Measurements from ENCODE around the gene SPN.

Gene SPN

DNA sequence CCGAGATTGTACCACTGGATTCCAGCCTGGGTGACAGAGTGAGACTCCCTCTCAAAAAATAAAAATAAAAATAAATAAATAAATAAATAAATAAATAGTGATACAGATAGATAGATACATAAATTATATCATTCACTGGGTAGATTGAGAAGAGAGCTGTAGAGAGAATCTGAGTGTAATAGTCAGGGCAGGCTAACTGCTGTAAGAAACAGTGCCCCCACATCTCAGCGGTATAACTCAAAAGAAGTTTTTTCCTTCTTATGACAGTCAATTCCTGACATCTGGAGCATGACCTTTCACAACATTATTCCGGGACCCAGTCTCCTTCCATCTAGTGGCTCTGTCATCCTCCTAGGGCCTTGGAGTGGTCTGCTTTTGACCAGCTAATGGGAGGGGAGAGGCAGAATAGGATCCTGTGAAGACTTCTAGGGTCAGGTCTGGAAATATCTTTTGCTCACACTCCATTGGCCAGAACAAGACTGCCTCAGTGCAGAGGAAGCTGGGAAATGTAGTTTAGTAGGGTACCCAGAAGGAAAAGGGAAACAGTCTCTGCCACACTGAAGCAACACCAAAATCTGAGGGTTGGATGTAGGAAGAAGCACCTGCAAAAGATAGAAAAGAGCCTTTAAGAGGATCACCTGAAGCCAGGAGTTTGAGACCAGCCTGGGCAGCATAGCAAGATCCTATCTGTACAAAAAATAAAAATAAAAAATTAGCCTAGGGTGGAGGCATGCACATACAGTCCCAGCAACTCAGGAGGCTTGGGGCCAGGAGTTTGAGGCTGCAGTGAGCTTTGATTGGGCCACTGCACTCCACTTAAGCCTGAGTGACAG lies 13.0 kb downstream of the SPN start:
- in situ Hi-C loops (cut with MboI; ENCODE audit: low sequenced_read_pairs): loop anchor here (25.0 kb wide), 1 partner anchor 361 kb away; the partner anchor contains the start of gene TLCD3B

DNA sequence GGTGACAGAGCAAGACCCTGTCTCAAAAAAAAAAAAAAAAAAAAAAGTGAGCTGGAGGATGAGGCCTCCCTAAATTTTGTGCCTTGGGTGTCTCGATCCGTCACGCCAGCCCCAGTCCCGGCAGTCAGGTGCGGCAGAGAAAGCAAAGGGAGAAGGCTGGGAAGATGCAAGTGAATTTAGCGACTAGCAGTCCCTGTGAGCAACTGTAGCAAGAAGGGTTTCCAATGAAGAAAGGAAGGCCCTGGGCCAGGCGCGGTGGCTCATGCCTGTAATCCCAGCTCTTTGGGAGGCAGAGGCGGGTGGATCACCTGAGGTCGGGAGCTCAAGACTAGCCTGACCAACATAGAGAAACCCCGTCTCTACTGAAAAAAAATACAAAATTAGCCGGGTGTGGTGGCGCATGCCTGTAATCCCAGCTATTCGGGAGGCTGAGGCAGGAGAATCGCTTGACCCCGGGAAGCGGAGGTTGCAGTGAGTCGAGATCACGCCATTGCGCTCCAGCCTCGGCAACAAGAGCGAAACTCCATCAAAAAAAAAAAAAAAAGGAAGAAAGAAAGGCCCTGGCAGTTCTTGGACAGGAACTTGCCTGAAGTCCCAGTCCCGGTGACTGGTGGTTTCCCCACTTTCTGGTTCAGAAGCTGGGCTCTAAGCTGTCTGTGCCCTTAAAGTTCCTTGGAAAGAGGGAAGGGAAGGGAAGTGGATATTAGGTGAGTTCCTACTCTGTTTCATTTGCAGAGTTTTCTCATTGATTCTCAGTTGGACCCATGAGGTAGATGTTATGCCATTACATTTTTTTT lies 14.1 kb downstream of the SPN start:
- in situ Hi-C loops (cut with MboI; ENCODE audit: low sequenced_read_pairs): loop anchor here (25.0 kb wide), 1 partner anchor 360 kb away; the partner anchor contains the start of gene TLCD3B

DNA sequence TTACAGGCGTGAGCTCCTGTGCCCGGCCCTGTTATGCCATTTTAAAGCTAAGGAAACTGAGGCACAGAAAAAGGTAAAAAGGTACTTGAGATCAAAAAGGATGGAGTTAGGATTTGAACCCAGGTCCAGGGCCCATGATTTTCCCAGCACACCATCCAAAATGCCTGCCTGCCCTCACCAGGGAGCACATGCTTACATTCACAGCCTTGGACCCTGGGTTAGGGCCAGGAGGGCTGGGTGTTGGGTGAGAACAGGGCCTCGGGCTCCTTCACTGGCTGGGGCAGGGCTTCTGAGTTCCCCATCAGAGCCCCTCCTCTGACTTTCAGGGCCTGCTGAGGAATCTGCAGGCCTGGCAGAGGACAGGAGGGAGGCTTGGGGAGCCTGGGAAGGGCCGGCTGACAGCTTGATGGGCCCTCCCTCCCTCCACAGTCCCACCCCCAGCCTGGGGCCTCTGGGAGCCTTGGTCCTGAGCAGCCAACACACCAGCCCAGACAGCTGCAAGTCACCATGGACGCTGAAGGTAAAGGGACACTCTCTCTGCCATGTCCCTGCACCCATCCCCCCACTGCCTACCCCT lies 15.7 kb downstream of the SPN start, which contains the start of gene QPRT:
Gene QPRT (plus strand): TSS at position 490 of the 577 bp plus-strand sequence. CDS start 18 bp downstream, at position 508.
- in situ Hi-C loops (cut with MboI; ENCODE audit: low sequenced_read_pairs): loop anchor here (25.0 kb wide), 1 partner anchor 359 kb away; the partner anchor contains the start of gene TLCD3B

DNA sequence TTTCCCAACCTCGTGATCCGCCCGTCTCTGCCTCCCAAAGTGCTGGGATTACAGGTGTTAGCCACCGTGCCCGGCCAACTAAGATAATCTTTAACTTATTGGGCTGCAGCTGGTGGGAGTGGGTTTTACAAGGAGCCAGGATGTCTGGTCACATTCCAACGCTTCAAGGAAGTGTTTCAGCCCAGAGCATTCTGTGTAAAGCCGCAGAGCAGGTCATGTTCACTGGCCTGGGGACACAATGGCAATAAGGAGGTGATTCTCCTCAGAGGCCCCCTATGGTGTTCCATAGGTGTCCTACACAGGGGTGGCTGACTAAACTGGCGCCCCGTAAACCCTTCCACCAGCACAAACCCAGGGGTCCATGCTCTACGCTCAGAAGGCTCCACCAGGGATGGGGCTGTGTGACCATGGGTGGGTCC lies 17.1 kb downstream of the SPN start:
- in situ Hi-C loops (cut with MboI; ENCODE audit: low sequenced_read_pairs): loop anchor here (25.0 kb wide), 1 partner anchor 357 kb away; the partner anchor contains the start of gene TLCD3B

DNA sequence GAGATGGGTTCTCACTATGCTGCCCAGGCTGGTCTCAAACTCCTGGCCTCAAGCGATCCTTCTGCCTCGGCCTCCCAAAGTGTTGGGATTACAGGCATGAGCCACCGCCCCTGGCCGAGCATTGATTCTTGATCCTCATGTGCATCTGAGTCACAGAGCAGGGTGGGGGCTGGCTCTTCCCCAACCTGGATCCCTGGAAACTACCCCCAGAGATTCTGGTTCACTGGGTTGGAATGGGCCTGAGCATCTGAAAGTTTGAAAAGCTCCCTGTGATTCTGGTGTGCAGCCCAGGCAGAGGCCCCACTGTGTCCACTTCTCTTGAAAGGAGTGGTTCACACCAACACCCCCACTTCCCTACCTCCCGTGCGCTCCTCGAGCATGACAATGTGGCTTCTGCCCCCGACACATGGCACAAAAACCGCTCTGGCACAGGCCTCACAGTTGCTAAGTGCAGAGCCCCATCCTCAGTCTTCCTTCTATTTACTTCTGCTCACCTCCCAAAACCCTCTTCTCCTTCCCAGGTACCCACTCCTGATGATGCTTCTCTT lies 20.6 kb downstream of the SPN start:
- in situ Hi-C loops (cut with MboI; ENCODE audit: low sequenced_read_pairs): loop anchor here (25.0 kb wide), 1 partner anchor 354 kb away; the partner anchor contains the start of gene TLCD3B

DNA sequence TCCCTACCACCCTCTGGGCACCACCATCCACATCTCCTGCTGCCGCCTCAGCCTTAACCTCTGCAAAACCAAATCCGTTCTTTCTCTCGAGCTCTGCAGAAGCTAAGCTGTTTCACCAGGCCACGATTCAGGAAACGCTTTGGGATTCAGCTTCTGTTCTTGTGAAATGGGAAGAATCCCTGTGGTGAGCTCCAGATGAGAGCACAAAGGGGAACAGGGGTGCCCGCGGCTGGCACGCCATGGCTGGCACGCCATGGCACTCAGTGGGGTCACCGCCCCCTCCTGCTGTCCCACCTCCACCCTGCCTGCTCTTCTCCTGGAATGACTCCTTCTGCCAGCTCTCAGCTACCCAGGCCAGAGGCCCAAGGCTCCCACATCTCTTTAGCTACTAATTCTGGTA lies 21.6 kb downstream of the SPN start:
- in situ Hi-C loops (cut with MboI; ENCODE audit: low sequenced_read_pairs): loop anchor here (25.0 kb wide), 1 partner anchor 353 kb away; the partner anchor contains the start of gene TLCD3B

- in situ Hi-C loops (cut with MboI; ENCODE audit: low sequenced_read_pairs): loop anchor here (25.0 kb wide), 1 partner anchor 350 kb away; the partner anchor contains the start of gene TLCD3B
Observed at GRCh38 chr16:29686740-29687332, 23.8 kb downstream of the SPN start.

GRCh38 chr16:29687755-29688154 lies 24.7 kb downstream of the SPN start:
- in situ Hi-C loops (cut with MboI; ENCODE audit: low sequenced_read_pairs): loop anchor here (25.0 kb wide), 1 partner anchor 350 kb away; the partner anchor contains the start of gene TLCD3B

GRCh38 chr16:29688172-29688571 lies 25.1 kb downstream of the SPN start:
- in situ Hi-C loops (cut with MboI; ENCODE audit: low sequenced_read_pairs): loop anchor here (25.0 kb wide), 1 partner anchor 349 kb away; the partner anchor contains the start of gene TLCD3B

GRCh38 chr16:29689490-29690351 lies 26.7 kb downstream of the SPN start:
- in situ Hi-C loops (cut with MboI; ENCODE audit: low sequenced_read_pairs): loop anchor here (25.0 kb wide), 1 partner anchor 348 kb away; the partner anchor contains the start of gene TLCD3B

DNA sequence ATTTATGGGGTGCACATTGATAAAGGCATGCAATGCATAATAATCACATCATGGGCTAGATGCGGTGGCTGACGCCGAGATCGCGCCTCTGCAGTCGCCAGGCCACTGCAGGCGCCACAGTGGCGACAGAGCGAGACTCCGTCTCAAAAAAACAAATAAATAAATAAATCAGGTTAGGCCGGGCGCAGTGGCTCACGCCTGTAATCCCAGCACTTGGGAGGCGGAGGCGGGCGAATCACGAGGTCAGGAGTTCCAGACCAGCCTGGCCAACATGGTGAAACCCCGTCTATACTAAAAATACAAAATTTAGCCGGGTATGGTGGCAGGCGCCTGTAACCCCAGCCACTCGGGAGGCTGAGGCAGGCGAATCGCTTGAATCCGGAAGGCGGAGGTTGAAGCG lies 29.6 kb downstream of the SPN start:
- in situ Hi-C loops (cut with MboI; ENCODE audit: low sequenced_read_pairs): loop anchor here (25.0 kb wide), 1 partner anchor 345 kb away; the partner anchor contains the start of gene TLCD3B

- in situ Hi-C loops (cut with MboI; ENCODE audit: low sequenced_read_pairs): loop anchor here (25.0 kb wide), 1 partner anchor 343 kb away; the partner anchor contains the start of gene TLCD3B
Observed at GRCh38 chr16:29694384-29695195, 31.5 kb downstream of the SPN start.

DNA sequence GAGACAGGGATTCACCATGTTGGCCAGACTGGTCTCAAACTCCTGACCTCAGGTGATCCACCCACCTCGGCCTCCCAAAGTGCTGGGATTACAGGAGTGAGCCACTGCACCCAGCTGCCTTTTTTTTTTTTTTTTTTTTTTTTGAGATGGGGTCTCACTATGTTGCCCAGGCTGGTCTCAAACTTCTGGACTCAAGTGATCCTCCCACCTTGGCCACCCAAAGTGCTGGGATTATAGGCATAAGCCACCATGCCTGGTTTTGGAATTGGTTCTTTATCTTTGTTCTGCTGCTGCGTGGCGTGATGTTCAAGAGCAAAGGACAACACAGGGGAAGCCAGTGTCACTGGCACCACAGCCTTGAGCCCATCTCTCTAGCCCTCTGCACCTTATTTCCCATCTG lies 32.6 kb downstream of the SPN start:
- in situ Hi-C loops (cut with MboI; ENCODE audit: low sequenced_read_pairs): loop anchor here (25.0 kb wide), 1 partner anchor 342 kb away; the partner anchor contains the start of gene TLCD3B

DNA sequence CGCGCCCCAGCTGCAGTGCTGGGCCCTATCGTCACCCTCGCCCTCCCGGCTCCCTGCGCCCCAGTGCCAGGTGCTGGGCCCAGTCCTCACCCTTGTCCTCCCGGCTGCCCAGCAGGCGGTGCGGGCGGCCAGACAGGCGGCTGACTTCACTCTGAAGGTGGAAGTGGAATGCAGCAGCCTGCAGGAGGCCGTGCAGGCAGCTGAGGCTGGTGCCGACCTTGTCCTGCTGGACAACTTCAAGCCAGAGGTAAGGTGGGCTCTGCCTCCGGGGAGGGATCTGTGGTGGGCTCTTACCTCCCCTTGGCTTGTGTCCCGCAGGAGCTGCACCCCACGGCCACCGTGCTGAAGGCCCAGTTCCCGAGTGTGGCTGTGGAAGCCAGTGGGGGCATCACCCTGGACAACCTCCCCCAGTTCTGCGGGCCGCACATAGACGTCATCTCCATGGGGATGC lies 33.9 kb downstream of the SPN start:
- in situ Hi-C loops (cut with MboI; ENCODE audit: low sequenced_read_pairs): loop anchor here (25.0 kb wide), 1 partner anchor 340 kb away; the partner anchor contains the start of gene TLCD3B

GRCh38 chr16:29697391-29697790 lies 34.3 kb downstream of the SPN start:
- in situ Hi-C loops (cut with MboI; ENCODE audit: low sequenced_read_pairs): loop anchor here (25.0 kb wide), 1 partner anchor 340 kb away; the partner anchor contains the start of gene TLCD3B

- in situ Hi-C loops (cut with MboI; ENCODE audit: low sequenced_read_pairs): loop anchor here (25.0 kb wide), 1 partner anchor 339 kb away; the partner anchor contains the start of gene TLCD3B
Observed at GRCh38 chr16:29698042-29698441, 35.0 kb downstream of the SPN start.
